PC-3 (cell line): ENCODE data around the gene NRG3. TPM values are rescaled to one million over a fixed set of nuclear protein-coding genes. Genes with fewer than 3 reads are reported as not detected.

Source experiments
- ATAC-seq: fragments of 200-7000 bp; cut with Tn5 transposase; 2 replicates; pipeline ENCODE4 v1.9.1; 2020; ENCODE audit warnings: mild to moderate bottlenecking, moderate library complexity
- BruUV-seq: library from RNA; stranded (reverse); fragments of 400-500 nt; replicated peaks from 2 replicates; lab custom pipeline; 2021; lab: Mats Ljungman, UMichigan
- CTCF ChIA-PET: fragments of 300-600 bp; sonication (Branson Sonifier 250); formaldehyde crosslinking; loops from one replicate; lab custom pipeline; 2022; ENCODE audit warnings: antibody characterized with exemption; lab: Charles Lee
- POLR2A ChIA-PET: fragments of 300-600 bp; sonication (Branson Sonifier 250); formaldehyde crosslinking; loops from one replicate; lab custom pipeline; 2022; ENCODE audit warnings: antibody characterized with exemption; ENCODE audit not compliant: unreplicated experiment; lab: Charles Lee
- DNase-seq: peaks from one replicate; pipeline ENCODE4 v3.0.0-alpha.2; 2015
- H2AFZ ChIP-seq: fragments of 300-600 bp; sonication (generic); 2 replicates; pipeline ENCODE4 v1.6.0; 2016; ENCODE audit warnings: antibody characterized with exemption, low read length
- H3F3A ChIP-seq: fragments of 300-600 bp; sonication (generic); one replicate; pipeline ENCODE4 v1.6.0; 2017; ENCODE audit warnings: antibody characterized with exemption, low read length, control low read depth, mild to moderate bottlenecking; ENCODE audit not compliant: unreplicated experiment
- H3K27ac ChIP-seq: fragments of 300-600 bp; sonication (generic); 2 replicates; pipeline ENCODE4 v1.5.1; 2016; ENCODE audit warnings: mild to moderate bottlenecking, low read length
- H3K27me3 ChIP-seq: fragments of 300-600 bp; sonication (generic); 2 replicates; pipeline ENCODE4 v1.6.1; 2016; ENCODE audit warnings: low read length, mixed read lengths
- H3K36me3 ChIP-seq: fragments of 300-600 bp; sonication (generic); 2 replicates; pipeline ENCODE4 v1.6.1; 2016; ENCODE audit warnings: low read depth, mixed run types, low read length, mixed read lengths
- H3K4me1 ChIP-seq: fragments of 300-600 bp; sonication (generic); 2 replicates; pipeline ENCODE4 v1.5.1; 2016; ENCODE audit warnings: low read length; ENCODE audit not compliant: insufficient read depth
- H3K4me2 ChIP-seq: fragments of 300-600 bp; sonication (generic); 2 replicates; pipeline ENCODE4 v1.6.0; 2016; ENCODE audit warnings: low read length
- H3K4me3 ChIP-seq: fragments of 300-600 bp; sonication (generic); 2 replicates; pipeline ENCODE4 v1.5.1; 2016; ENCODE audit warnings: mild to moderate bottlenecking, low read length, mixed read lengths
- H3K79me2 ChIP-seq: fragments of 300-600 bp; sonication (generic); 2 replicates; pipeline ENCODE4 v1.6.1; 2017; ENCODE audit warnings: low read length, mixed read lengths
- H3K9ac ChIP-seq: fragments of 300-600 bp; sonication (generic); 2 replicates; pipeline ENCODE4 v1.6.0; 2016; ENCODE audit warnings: mild to moderate bottlenecking, low read length
- H3K9me2 ChIP-seq: fragments of 300-600 bp; sonication (generic); replicated peaks from 2 replicates; pipeline ENCODE4 v1.6.1; 2016; ENCODE audit warnings: mixed run types, low read length, mixed read lengths
- H3K9me3 ChIP-seq: fragments of 300-600 bp; sonication (generic); 2 replicates; pipeline ENCODE4 v1.6.1; 2016; ENCODE audit warnings: low read length, mixed read lengths
- H4K20me1 ChIP-seq: fragments of 300-600 bp; sonication (generic); 2 replicates; pipeline ENCODE4 v1.6.1; 2016; ENCODE audit warnings: low read length, mixed read lengths
- EZH2 ChIP-seq: fragments of 300-600 bp; sonication (generic); IDR thresholded peaks from one replicate; pipeline ENCODE4 v1.6.1; 2017; ENCODE audit warnings: antibody characterized with exemption, mild to moderate bottlenecking, low read length; ENCODE audit not compliant: unreplicated experiment
- EZH2phosphoT487 ChIP-seq: fragments of 300-600 bp; sonication (generic); IDR thresholded peaks from 2 replicates; pipeline ENCODE4 v1.6.1; 2018; ENCODE audit warnings: mild to moderate bottlenecking, antibody characterized with exemption, low read length, borderline replicate concordance
- intact Hi-C: fragments of 100-400 bp; cut with micrococcal nuclease; formaldehyde crosslinking; loops from 2 replicates; pipeline ENCODE4 v1.9.0; 2023
- total RNA-seq: library from RNA; depleted of rRNA; stranded (reverse); fragments of >200 nt; gene quantifications from 2 replicates; pipeline ENCODE4 v1.2.3, GENCODE V29; 2014
- TF ChIP-seq, protein P1 (sequence below): fragments of 300-600 bp; sonication (generic); conservative IDR thresholded peaks from 2 replicates; pipeline ENCODE4 v1.5.1; 2017; ENCODE audit warnings: antibody characterized with exemption, low read depth, mild to moderate bottlenecking, low read length

NRG3 gene
- total RNA-seq, 1 experiment from 2014 or later, result not detected

- Histone ChIP-seq H3K79me2 (no peaks in the 10 kb centered on the region), H3F3A (no peaks in the 10 kb centered on the region), H3K36me3 (no peaks in the 10 kb centered on the region), H3K9me3 (no peaks in the 10 kb centered on the region), H3K9ac (no peak overlapping the region), H3K4me3 (no peak overlapping the region), H4K20me1 (no peaks in the 10 kb centered on the region), H3K27me3 (no peaks in the 10 kb centered on the region), H2AFZ (no peak overlapping the region), H3K4me2 (no peak overlapping the region), H3K27ac (no peak overlapping the region), H3K4me1 (no peaks in the 10 kb centered on the region), H3K9me2 (no peaks in the 10 kb centered on the region)
- no TSS peak for BruUV-seq
- ATAC-seq (no peak), DNase-seq (no peak)
- CTCF ChIA-PET, result no interaction called here
- TF ChIP-seq EZH2 (no peak), EZH2phosphoT487 (no peak)
- TF ChIP-seq, protein P1, sequence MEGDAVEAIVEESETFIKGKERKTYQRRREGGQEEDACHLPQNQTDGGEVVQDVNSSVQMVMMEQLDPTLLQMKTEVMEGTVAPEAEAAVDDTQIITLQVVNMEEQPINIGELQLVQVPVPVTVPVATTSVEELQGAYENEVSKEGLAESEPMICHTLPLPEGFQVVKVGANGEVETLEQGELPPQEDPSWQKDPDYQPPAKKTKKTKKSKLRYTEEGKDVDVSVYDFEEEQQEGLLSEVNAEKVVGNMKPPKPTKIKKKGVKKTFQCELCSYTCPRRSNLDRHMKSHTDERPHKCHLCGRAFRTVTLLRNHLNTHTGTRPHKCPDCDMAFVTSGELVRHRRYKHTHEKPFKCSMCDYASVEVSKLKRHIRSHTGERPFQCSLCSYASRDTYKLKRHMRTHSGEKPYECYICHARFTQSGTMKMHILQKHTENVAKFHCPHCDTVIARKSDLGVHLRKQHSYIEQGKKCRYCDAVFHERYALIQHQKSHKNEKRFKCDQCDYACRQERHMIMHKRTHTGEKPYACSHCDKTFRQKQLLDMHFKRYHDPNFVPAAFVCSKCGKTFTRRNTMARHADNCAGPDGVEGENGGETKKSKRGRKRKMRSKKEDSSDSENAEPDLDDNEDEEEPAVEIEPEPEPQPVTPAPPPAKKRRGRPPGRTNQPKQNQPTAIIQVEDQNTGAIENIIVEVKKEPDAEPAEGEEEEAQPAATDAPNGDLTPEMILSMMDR, result no peak
- intact Hi-C loops, result no loop called here
- POLR2A ChIA-PET, result no interaction called here
Observed at GRCh38 chr10:82498976-82499375, 624.0 kb downstream of the NRG3 start.

DNA sequence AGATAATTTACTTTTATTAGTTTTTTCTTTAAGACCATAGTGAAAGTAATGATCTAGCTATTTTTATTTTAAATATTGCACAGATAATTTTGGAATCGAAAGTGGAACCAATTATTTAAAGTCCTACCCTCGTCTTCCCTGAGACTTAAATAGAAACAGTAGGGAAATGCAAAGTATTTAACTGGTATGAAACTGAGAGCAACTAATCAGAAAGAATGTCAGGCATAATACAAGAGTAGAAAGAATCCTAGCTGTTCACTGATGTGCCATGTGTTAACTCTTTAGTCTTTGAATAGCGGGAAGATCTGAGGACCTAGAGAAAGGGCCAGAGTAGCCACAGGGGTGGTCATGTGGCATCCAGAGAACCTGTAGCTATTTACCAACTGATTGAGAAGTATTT lies 630.0 kb downstream of the NRG3 start:
- BruUV-seq, result no TSS peak

GRCh38 chr10:82506680-82507376 lies 631.8 kb downstream of the NRG3 start:
- CTCF ChIA-PET, result no interaction called here
- intact Hi-C loops, result no loop called here

More for the DNA sequence above, 630.0 kb downstream of the NRG3 start:
- Histone ChIP-seq H3K27me3 (no peaks in the 10 kb centered on the region), H3K9ac (no peak overlapping the region), H2AFZ (no peak overlapping the region), H3K36me3 (no peaks in the 10 kb centered on the region), H3K9me2 (no peaks in the 10 kb centered on the region), H4K20me1 (no peaks in the 10 kb centered on the region), H3K4me2 (no peak overlapping the region), H3K27ac (no peak overlapping the region), H3K79me2 (no peaks in the 10 kb centered on the region), H3K4me1 (no peaks in the 10 kb centered on the region), H3K9me3 (no peaks in the 10 kb centered on the region), H3F3A (no peaks in the 10 kb centered on the region), H3K4me3 (no peak overlapping the region)
- ChIA-PET POLR2A (no interaction called here), CTCF (no interaction called here)
- ATAC-seq (no peak), DNase-seq (no peak)
- intact Hi-C loops, result no loop called here
- TF ChIP-seq EZH2 (no peak), EZH2phosphoT487 (no peak)
- TF ChIP-seq, protein P1, result no peak

More at GRCh38 chr10:82506680-82507376, 631.8 kb downstream of the NRG3 start:
- Histone ChIP-seq H3K4me1 (no peaks in the 10 kb centered on the region), H3K36me3 (no peaks in the 10 kb centered on the region), H3F3A (no peaks in the 10 kb centered on the region), H3K9me2 (no peaks in the 10 kb centered on the region), H3K9ac (no peak overlapping the region), H3K27ac (no peak overlapping the region), H3K79me2 (no peaks in the 10 kb centered on the region), H3K27me3 (no peaks in the 10 kb centered on the region), H3K9me3 (no peaks in the 10 kb centered on the region), H4K20me1 (no peaks in the 10 kb centered on the region), H3K4me3 (no peak overlapping the region), H3K4me2 (no peak overlapping the region), H2AFZ (no peak overlapping the region)
- TF ChIP-seq EZH2 (no peak), EZH2phosphoT487 (no peak)
- TF ChIP-seq, protein P1, result no peak
- DNase-seq (no peak), ATAC-seq (no peak)
- BruUV-seq, result no TSS peak
- POLR2A ChIA-PET, result no interaction called here
